ENCODE data around the gene MAD1L1. TPM values are rescaled to one million over a fixed set of nuclear protein-coding genes. Genes with fewer than 3 reads are reported as not detected.
"Not testable (repeated sequence)": the region's sequence is repeated elsewhere in the genome, so short reads cannot be mapped to it uniquely, and the experiment has no call there.

Gene MAD1L1
- polyA plus RNA-seq, 1 donor: 21.2 TPM

DNA sequence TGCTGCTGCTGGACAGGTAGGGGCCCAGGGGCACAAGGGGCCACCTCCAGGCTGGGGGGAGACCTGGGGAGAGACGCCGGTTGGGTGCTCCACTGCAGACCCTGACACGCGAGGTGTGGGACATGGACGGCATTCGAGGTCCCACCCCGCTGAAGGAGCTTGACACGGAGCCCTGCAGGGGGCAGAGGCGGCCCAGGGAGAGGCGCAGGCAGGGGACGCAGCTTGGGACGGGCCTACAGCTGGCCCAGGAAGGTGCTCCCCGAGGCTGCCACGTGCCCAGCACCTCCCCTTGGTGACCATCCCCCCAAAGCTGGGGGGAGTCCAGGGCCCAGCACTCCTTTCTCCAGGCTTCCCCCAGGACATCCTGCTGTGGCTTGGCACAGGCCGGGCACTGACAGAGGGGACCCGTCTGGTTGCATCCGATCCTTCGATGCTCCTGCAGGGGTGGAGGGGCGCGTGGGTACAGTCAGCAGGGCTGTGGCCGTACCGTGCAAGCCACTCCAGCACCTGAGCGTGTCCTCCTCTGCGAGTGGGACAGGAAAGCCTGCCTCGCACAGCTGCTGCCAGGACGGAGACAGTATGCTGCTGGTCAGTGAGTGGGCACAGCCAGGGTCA, 388.3 kb downstream of the MAD1L1 start:
- DNase-seq (ENCODE audit: low read depth): no peak

DNA sequence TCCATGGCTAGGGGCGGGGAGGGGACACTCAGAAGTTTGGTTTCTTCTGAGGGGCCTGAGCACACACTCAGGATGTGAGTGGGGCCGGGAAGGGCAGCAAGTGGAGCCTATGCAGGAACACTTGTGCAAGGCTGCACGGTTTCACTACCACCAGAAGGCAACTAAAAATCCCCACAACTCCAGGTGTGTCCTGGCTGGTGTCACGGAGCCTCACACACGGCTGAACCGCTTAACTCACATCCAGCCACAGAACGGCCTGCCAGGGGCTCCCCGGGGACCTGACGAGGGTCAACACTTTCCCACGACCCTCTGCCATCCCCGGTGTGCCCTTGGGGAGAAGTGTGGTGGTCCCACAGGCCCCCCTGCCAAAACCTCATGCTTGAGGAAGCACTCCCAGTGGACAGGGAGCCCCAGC, 388.8 kb downstream of the MAD1L1 start:
- no peak for DNase-seq (ENCODE audit: low read depth)

DNA sequence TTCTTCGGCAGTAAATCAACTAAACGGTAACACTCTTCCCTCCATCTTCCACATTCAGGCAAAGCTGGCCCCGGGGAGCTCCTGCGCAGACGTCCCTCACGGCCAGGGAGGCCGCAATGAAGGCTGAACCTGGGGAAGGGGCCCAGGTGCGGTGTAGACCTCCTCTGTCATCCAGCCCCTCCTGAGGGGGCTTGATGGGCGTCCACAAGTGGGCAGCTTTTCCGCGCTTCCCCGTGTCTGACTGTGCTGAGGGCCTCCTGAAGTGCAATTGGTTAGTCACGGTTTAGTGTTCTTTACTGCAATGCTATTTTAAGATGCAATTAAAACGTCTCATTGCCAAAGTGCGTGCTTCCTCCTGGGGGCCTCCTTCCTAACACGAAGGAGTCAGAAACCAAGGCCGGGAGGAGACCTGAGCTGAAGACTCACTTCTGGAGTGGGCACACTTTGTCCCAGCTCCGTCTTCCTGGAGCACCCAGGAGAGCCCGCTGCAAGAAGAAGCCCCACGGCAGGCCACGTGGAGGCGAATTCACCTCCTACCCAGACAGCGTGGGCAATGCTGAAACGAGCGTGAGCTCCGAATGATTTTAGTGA, 389.4 kb downstream of the MAD1L1 start:
- DNase-seq (ENCODE audit: low read depth): no peak

DNA sequence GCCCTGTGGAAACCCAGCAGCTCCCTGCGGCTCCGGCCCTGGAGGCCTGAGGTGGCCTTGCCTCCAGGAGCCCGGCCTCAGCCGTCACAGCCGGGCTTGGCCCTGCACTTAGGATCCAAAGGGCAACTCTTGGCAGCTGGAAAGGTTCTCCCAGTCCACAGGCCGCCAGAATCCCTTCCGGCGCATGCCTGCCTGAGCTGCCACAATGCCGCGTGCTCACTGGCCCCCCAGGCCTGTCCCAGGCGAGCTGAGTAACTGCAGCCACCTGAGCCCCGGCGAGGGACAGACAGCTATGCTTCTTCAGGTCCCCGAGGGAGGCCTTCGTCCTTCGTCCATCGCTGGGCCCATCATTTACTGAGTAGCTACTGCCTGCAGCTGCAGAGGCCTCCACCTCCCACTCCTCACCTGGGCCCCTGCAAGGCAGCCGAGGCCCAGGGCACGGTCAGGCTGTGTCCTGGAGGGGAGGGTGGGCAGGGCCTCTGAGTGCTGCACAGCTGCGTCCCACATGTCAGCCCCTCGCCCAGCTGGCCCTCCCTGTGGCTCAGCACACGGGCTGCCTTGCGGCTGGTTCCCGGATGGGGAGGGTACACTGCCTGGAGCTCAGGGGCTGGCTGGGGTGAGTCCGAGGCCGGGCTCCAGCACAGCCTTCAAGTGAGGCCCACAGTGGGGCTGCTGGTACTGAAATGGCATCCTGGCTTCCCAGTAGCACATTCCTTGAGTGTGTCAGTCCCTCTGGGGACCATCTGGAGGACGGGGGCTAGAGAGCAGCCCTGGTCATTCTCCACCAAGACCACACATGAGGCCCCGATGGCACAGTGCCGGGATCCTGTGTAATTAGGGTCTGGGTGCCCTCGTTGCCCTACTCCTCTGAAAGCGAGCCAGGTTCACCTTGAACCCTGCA, 390.2 kb downstream of the MAD1L1 start:
- no peak for DNase-seq (ENCODE audit: low read depth)

DNA sequence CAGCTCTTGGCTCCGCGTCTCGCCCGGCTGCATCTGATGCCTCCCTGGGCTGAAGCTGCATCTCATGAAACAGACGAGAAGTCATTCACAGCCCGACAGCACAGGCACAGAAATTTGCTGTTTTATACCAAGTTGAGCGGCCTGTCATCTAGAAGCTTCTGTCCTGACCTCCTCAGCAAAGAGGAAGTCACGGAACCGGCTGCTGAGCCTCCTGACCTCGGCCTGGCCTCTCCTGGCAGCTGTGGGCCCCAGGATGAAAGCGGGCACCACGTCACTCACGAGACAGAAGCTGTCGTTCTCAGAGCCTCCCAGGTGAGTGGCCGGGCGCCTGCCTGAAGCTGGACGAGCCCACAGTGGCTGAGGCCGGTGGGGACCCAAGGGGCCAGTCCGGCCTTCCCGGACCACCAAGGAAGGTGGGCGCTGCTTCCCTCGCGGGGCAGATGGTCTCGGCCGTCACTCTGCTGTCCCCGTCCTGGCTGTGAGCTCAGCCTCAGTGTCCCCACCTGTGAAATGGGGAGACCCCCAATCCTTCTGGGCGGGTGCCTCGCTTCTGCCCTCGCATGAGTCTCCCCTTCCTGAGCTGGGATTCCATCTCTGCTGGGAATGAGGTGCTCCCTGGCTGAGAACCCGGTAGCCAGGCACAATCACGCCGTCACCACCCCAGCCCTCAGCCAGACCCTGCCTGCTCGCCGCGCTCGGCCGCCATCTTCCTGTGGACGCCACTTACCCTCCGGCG, 391.3 kb downstream of the MAD1L1 start:
- DNase-seq (ENCODE audit: low read depth): not testable (repeated sequence)

DNA sequence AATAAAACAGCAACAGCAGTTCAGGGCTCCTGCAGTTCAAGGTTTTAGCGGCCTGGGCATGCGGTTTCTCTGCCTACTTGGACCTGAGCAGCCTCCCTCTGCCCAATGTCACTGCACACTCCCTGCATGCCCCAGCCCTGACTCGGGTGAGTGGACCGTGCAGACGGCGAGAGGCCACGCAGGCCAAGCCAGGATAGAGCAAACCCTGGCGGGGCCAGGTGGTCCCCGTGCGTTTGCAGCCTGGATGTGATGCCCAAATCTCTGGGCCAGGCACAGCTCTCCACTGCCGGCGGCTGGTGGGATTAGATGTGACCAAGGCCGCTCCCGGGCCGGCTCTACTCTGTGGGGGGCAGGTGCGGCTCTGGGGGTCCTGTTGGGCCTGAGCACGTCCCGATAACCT, 392.0 kb downstream of the MAD1L1 start:
- not testable (repeated sequence) for DNase-seq (ENCODE audit: low read depth)

DNA sequence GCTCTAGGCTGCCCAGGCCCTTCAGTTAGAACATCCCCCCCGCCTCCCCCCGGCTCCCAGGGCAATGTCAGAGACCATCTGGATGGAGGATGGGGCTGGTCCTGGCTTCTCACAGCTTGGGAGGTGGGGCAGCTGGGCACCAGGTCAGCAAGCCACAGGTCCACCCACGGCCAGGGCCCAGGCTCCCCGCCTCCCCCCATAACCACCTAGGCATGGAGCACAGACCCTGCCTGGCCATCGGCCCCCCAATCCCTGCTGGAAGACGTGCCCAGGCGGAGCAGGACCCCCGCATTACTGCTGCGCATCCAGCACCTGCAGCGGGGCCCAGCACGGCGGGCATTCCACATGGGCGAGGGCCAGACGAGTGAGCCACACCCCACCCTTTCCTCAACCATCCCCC, 393.0 kb downstream of the MAD1L1 start:
- DNase-seq (ENCODE audit: low read depth): no peak

DNA sequence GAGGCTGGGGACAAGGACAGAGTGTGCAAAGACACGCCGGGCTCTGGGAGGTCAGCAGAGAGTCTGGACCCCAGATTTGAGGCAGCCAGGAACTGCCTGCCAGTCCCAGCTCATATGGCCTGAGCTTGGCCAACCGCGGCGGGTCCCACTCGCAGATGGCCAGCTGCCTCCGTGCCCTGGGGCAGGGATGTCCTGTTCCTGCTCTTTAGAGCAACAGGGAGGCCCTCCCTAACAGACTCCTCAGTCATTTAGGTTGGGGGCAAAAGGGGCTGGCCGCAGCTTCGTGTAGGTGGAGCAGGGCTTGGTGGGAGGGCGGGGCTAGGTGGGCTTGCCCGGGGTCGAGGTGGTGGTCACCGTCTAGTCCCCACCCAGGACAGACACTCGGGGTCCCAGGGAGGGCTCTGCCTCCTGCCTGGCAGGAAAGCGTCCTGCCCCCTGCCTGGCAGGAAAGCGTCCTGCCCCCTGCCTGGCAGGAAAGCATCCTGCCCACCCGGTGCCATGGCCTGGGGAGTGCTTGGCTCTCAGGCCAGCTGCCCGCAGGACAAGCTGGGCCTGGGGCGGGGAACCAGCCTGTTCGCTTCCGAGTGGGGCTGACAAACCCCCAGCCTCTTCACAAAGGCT, 393.7 kb downstream of the MAD1L1 start:
- DNase-seq (ENCODE audit: low read depth): not testable (repeated sequence)

DNA sequence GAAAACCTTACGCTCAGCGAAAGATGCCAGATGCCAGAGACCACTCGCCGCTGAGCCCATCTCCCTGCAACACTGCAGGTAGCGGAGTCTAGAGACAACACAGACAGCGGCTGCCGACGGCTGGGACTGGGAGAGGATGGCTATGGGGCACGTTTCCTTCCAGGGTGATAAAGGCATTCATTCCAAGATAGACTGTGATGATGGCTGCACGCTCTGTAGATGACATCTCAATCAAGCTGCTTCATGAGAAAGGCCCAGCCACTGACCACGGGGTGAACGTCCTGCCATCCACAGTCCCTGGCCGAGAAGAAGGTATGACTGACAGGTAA, 394.2 kb downstream of the MAD1L1 start:
- DNase-seq (ENCODE audit: low read depth): not testable (repeated sequence)

DNA sequence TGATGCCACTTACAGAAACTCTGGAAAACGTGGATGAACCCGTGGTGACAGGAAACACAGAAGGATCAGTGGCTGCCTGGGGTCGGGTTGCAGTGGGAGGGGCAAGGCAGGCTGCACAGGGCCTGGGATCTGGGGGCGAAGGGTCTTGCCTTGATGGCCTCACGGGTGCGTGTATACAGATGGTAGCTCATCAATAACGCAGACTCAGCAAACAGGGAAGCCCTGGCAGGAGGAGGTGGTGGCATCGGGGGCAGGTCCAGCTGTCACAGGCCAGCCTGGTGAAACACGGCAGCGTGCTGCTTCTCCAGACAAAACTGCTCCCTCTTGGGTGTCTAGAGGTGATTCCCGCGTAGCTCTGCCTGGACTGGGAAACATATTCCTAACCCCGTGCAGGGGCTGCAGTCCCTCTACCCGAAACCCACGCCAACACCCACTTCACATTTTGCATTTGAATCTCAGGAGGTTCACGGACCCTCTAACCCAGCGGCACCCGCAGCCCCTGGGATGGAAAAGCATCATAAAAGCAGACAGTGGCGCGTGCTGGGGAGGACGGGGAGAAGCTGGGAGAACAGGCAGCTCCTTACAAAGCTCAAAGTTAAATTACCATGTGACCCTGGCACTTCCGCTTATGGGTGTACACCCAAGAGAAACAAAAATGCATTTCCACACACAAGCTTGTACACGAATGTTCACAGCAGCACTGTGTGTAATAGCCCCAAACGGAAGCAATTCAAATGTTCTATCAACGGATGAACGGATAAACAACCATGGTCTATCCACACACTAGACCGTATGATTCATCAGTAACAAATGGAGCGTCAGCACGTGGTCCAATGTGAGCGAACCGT, 394.8 kb downstream of the MAD1L1 start:
- not testable (repeated sequence) for DNase-seq (ENCODE audit: low read depth)

DNA sequence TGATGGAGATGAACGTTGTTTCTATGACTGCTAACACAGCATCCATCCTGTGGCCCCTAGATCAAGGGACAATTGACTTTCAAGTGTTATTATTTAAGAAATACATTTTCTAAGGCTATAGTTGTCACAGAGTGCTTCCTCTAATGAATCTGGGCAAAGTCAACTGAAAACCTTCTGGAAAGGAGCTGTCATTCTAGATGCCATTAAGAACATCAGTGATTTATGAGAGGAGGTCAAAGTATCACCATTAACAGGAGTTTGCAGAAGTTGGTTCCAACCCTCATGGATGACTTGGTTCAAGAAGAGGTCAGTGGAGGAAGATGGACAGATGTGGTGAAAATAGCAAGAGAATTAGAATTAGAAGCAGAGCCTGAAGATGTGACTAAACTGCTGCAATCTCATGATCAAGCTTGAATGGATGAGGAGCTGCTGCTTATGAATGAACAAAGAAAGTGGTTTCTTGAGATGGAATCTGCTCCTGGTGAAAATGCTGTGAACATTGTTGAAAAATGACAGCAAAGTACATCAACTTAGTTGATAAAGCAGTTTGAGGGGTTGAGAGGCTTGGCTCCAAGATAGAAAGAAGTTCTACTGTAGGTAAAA, 400.7 kb downstream of the MAD1L1 start:
- DNase-seq (ENCODE audit: low read depth): not testable (repeated sequence)

DNA sequence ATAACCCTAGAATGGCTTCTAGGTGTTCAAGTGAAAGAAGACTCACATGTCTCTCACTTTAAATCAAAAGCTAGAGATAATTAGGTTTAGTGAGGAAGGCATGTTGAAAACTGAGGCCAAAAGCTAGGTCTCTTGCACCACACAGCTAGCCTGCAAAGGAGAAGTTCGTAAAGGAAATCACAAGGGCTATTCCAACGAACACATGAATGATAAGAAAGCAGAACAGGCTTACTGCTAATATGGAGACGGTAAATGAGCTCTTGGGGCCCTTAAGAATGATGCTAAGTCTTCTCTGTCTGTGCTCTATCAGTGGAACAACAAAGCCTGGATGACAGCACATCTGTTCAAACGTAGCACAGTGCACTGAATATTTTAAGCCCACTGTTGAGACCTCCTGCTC, 401.3 kb downstream of the MAD1L1 start:
- not testable (repeated sequence) for DNase-seq (ENCODE audit: low read depth)

DNA sequence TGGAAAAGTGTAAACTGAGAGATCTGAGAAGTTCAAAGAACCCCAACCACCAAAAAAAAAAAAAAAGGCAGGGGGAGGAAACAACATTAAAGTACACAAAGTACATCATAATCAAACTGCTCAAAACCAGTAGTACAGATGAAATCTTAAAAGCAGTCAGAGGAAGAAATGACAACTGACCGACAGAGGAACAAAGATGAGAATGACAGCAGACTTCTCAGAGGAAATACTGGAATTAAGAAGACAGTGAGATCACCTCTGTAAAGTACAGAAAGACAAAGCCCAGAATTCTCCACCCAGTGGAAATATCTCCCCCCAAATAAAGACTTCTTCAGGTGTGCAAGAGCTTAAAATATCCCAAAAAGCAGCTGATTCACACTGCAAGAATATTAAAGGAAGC, 403.1 kb downstream of the MAD1L1 start:
- not testable (repeated sequence) for DNase-seq (ENCODE audit: low read depth)

DNA sequence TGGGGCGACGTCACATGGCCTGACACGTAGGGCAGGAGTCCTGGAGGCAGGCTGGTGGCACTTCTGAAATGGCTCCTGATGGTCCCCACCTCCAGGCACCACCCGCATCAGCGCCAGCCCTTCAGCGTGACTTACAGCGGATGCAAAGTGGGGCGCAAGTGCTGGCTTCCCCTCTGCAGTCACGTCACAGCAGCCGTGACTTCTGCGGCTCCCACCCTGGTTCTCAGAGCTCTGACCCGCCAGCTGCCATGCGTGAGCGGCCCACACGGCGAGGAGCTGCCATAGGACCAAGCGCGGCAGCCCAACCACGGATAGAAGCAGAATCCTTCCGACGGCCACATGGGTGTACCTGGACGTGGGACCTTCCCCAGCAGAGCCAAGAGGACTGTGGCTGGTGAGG, 403.6 kb downstream of the MAD1L1 start:
- DNase-seq (ENCODE audit: low read depth): no peak

DNA sequence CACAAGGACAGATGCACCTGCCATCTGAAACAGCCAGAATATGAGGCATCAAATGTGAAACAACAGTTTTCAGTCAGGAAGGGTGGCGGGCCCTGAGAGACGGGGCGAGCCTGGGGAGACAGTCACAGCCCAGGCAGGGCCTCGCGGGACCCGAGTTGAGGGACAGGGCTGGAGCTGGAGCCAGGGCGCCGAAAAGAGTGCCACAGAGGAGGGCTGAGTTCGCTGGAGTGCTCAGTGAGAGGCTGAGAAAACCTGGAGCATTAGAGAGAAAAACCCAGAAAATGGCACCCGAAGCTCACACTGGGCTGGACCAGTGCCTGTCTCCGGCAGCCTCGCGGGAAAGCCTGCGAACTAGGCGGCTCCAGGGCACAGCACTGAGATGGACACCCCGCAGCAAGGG, 404.6 kb downstream of the MAD1L1 start:
- DNase-seq (ENCODE audit: low read depth): not testable (repeated sequence)

DNA sequence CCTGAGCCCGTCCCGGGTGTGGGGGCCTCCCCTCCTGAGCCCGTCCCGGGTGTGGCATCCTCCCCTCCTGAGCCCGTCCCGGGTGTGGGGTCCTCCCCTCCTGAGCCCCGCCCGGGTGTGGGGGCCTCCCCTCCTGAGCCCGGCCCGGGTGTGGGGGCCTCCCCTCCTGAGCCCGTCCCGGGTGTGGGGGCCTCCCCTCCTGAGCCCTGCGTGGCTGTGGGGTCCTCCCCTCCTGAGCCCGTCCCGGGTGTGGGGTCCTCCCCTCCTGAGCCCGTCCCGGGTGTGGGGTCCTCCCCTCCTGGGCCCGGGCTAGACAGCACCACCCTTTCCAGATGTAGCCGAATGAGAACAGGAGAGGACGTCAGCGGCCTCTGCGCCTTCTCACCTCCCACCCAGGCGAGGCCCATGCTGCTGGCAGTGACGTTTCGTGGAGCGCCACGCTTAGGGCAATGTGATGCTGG, 405.2 kb downstream of the MAD1L1 start:
- not testable (repeated sequence) for DNase-seq (ENCODE audit: low read depth)

DNA sequence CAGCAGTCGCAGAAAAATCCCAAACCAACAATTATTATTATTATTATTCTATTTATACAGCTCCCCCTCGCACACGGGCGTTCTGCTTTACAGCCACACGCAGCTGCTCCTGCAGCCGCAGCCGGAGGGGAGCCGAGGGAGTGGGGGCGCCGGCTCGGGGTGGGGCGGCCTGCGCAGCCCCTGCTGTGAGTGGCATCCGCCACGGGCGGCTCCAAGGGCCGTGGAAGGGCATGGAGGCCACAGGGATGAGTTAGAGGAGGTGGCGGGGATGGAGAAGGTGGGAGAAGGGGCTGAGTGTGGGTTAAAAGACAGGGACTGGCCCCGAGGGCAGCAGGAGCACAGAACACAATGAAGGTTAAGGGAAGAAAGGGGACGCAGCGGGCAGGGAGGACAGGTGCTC, 405.8 kb downstream of the MAD1L1 start:
- not testable (repeated sequence) for DNase-seq (ENCODE audit: low read depth)

DNA sequence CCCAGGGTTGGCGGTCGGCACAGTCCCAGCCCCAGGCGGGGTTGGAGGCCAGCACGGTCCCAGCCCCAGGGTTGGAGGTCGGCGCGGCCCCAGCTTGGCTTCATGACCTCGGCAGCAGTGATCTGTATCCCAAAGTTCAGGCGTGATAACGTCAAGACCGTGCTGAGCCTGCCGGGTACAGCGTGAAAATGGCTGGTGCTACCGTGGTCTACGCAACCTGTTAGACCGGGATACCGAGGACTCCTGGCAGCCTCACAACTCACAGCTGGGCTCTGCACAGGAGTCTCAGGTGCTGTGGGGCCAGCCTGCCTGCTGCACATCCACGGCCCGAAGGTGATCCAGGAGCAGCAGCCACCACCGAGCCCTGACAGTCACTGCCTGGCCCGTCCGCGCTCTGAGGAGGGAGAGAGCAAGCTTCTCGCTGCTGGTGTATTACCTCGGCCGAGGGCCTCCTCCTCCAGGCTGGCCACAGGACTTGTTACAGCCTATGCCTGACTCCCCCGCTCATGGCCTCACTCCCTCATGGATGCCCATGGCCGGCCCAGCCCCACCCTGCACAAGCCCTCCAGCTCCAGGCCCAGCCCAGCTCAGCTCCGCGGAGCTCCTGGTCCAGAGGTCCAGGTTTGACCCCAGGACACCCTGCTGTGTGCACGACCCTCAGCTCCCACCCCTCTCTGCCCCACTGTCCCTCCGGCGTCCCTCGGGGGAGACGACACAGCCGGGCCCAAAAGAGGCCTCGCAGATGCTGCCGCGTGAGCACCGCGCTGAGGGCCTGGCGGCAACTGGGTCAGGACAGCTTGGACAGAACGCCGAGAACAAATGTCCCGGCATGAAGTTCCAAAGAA, 406.6 kb downstream of the MAD1L1 start:
- no peak for DNase-seq (ENCODE audit: low read depth)

DNA sequence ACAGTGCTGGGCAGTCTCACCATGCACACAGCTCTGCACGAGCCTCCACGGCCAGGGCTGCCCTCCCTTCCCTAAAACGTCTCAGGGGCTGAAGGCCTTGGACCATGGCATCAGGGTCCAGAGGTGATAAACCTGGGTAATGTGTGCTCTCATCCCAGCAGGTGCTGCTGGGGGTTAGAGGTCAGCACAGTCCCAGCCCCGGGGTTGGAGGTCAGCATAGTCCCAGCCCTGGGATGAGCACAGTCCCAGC, 407.2 kb downstream of the MAD1L1 start:
- not testable (repeated sequence) for DNase-seq (ENCODE audit: low read depth)
